ENCODE data around the gene DAPL1.

GRCh38 chr2:158753641-158754611, 41.2 kb upstream of the DAPL1 start:
- TF ChIP-seq POLR2A (IDR thresholded peaks at IDR 0.05): no peak
- peak in 1 of 3 donors; percentile 69 for TF ChIP-seq CTCF (IDR thresholded peaks at IDR 0.05)

Data from lower leg skin (tissue), 3 donors.